Osteoblast (primary cell): ENCODE data around the gene TMPRSS7. TPM values are rescaled to one million over a fixed set of nuclear protein-coding genes. Genes with fewer than 3 reads are reported as not detected.

Experiments
- DNase-seq: peaks from one replicate; pipeline ENCODE4 v3.0.0; 2011; ENCODE audit warnings: low spot score, mixed read lengths; ENCODE audit not compliant: insufficient read length; ENCODE audit errors: missing footprints
- H2AFZ ChIP-seq: 2 replicates; pipeline ENCODE4 v1.6.0; 2011; ENCODE audit warnings: mild to moderate bottlenecking, low read length
- H3K27ac ChIP-seq: 2 replicates; pipeline ENCODE4 v1.5.1; 2011; ENCODE audit warnings: mild to moderate bottlenecking, low read depth, low read length, moderate library complexity
- H3K27me3 ChIP-seq: 2 replicates; pipeline ENCODE4 v1.6.0; 2012; ENCODE audit warnings: mild to moderate bottlenecking, control low read depth, inconsistent platforms, low read length, moderate library complexity; ENCODE audit not compliant: insufficient read depth
- H3K36me3 ChIP-seq: 2 replicates; pipeline ENCODE4 v1.5.1; 2011; ENCODE audit warnings: mild to moderate bottlenecking, low read length, control low read depth, moderate library complexity; ENCODE audit not compliant: insufficient read depth
- H3K4me1 ChIP-seq: 2 replicates; pipeline ENCODE4 v1.5.1; 2011; ENCODE audit warnings: mild to moderate bottlenecking, low read length, control low read depth, moderate library complexity; ENCODE audit not compliant: insufficient read depth
- H3K4me2 ChIP-seq: 2 replicates; pipeline ENCODE4 v1.6.0; 2011; ENCODE audit warnings: mild to moderate bottlenecking, low read length; ENCODE audit not compliant: insufficient read depth
- H3K4me3 ChIP-seq: fragments of 200-600 bp; sonication (generic); 3 replicates; pipeline ENCODE4 v1.5.1; 2012; ENCODE audit warnings: mild to moderate bottlenecking, low read length, inconsistent platforms; ENCODE audit not compliant: insufficient read depth
- H3K79me2 ChIP-seq: 2 replicates; pipeline ENCODE4 v1.6.0; 2012; ENCODE audit warnings: mild to moderate bottlenecking, low read length, control low read depth, inconsistent platforms; ENCODE audit not compliant: insufficient read depth
- H3K9me3 ChIP-seq: 2 replicates; pipeline ENCODE4 v1.5.1; 2011; ENCODE audit warnings: low read depth, low read length, control low read depth
- H4K20me1 ChIP-seq: 2 replicates; pipeline ENCODE4 v1.6.0; 2012; ENCODE audit warnings: mild to moderate bottlenecking, low read length, control low read depth; ENCODE audit not compliant: insufficient read depth
- total RNA-seq: library from RNA; depleted of rRNA; stranded (reverse); fragments of >200 nt; gene quantifications from 2 replicates; pipeline ENCODE4 v1.2.3, GENCODE V29; 2012
- TF ChIP-seq, protein P1 (sequence below): IDR thresholded peaks from 2 replicates; pipeline ENCODE4 v1.5.1; 2011; ENCODE audit warnings: mild to moderate bottlenecking, low read depth, low read length, moderate library complexity; ENCODE audit errors: extremely low read depth

Gene TMPRSS7
- total RNA-seq, 1 donor: not detected

DNA sequence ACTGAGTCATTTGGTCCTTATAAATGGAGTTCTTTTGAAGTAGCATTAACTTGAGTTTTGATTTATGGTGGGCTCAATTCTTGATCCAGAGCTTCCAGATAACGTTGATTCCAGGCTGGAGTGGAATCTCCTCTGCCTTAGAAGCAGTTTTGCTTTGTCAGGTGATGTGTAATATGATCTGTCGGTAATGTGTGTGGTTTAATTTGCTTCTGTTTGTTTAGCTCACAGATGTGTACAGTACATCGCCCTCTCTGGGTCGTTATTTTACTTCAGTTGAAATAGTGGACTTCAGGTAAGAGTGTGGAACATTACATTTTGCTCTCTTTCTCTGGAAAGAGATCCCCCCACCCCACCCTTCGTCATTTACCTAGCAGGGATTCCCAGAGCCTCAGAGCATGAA, 74.8 kb downstream of the TMPRSS7 start:
- Histone ChIP-seq H3K9me3 (no peaks in the 10 kb centered on the region), H2AFZ (no peak overlapping the region), H3K4me2 (no peak overlapping the region), H3K4me3 (no peak overlapping the region), H4K20me1 (no peaks in the 10 kb centered on the region), H3K36me3 (peaks cover 3% of the 10 kb centered on the region), H3K27ac (no peak overlapping the region), H3K79me2 (no peaks in the 10 kb centered on the region), H3K4me1 (no peaks in the 10 kb centered on the region), H3K27me3 (no peaks in the 10 kb centered on the region)
- no peak for DNase-seq
- TF ChIP-seq, protein P1, sequence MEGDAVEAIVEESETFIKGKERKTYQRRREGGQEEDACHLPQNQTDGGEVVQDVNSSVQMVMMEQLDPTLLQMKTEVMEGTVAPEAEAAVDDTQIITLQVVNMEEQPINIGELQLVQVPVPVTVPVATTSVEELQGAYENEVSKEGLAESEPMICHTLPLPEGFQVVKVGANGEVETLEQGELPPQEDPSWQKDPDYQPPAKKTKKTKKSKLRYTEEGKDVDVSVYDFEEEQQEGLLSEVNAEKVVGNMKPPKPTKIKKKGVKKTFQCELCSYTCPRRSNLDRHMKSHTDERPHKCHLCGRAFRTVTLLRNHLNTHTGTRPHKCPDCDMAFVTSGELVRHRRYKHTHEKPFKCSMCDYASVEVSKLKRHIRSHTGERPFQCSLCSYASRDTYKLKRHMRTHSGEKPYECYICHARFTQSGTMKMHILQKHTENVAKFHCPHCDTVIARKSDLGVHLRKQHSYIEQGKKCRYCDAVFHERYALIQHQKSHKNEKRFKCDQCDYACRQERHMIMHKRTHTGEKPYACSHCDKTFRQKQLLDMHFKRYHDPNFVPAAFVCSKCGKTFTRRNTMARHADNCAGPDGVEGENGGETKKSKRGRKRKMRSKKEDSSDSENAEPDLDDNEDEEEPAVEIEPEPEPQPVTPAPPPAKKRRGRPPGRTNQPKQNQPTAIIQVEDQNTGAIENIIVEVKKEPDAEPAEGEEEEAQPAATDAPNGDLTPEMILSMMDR: no peak

DNA sequence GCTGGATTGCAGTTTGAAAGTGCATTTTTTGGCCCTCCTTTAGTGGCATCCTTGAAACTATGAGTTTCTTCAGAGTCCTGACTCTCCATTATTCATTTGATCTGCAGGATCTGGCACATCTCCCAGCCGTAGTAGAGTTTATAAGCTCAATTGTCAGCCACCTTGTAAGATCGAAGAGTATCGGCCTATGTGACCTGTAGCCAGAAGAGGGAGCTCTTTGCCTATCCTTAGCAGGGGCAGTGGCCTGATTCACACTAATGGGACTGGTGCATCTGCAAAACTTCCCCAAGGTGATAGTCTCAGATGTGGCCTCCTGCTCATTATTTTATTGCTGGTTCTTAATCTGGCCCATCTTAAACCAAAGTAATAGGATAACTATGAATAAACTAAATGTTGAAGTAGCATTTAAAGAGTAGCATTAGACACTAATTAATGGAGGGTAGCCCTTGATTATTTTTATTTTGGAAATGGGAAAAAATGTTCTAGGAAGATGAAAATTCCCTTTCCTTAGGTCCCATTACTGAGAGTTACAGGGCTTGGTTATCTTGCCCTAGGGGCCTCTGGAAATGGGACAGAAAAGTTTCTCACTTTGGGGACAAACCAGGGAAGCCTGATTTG, 77.4 kb downstream of the TMPRSS7 start:
- DNase-seq: peak; percentile 81
- no peaks in the 10 kb centered on the region for H4K20me1 ChIP-seq

DNA sequence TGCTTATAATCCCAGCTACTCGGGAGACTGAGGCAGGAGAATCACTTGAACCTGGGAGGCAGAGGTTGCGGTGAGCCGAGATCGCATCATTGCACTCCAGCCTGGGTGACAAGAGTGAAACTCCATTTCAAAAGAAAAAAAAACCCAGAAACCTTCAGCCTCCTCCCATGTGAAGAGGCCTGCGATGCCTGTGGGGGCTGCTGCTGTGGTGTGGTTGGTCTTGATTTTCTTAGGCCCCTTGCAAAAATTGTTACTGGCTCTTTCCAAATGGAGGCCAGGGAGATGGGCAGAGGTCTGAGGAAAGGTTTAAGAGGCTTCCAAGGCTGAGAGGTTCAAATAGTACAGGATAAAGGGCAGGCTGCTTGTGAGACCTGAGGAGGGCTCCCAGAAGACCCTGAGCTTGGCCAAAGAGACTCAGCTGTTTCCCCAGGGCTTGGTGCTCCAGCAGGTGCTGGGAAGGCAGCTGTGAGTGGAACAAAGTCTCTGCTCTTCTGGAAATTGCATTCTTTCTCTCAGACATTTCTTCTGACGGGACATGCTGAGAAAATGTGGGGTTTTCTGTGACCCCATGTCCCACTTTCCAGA, 80.1 kb downstream of the TMPRSS7 start:
- Histone ChIP-seq H3K4me1 (no peaks in the 10 kb centered on the region), H3K36me3 (peaks cover 3% of the 10 kb centered on the region), H4K20me1 (no peaks in the 10 kb centered on the region), H3K4me3 (no peak overlapping the region), H3K79me2 (no peaks in the 10 kb centered on the region), H3K4me2 (no peak overlapping the region), H3K9me3 (no peaks in the 10 kb centered on the region), H2AFZ (no peak overlapping the region), H3K27ac (no peak overlapping the region), H3K27me3 (no peaks in the 10 kb centered on the region)
- TF ChIP-seq, protein P1: no peak
- DNase-seq: no peak

More for the DNA sequence above, 77.4 kb downstream of the TMPRSS7 start:
- Histone ChIP-seq H3K36me3 (peaks cover 3% of the 10 kb centered on the region), H3K27me3 (no peaks in the 10 kb centered on the region), H3K27ac (no peak overlapping the region), H3K9me3 (no peaks in the 10 kb centered on the region), H3K4me1 (no peaks in the 10 kb centered on the region), H2AFZ (no peak overlapping the region), H3K4me3 (no peak overlapping the region), H3K4me2 (no peak overlapping the region), H3K79me2 (no peaks in the 10 kb centered on the region)
- TF ChIP-seq, protein P1: peak; percentile 83

DNA sequence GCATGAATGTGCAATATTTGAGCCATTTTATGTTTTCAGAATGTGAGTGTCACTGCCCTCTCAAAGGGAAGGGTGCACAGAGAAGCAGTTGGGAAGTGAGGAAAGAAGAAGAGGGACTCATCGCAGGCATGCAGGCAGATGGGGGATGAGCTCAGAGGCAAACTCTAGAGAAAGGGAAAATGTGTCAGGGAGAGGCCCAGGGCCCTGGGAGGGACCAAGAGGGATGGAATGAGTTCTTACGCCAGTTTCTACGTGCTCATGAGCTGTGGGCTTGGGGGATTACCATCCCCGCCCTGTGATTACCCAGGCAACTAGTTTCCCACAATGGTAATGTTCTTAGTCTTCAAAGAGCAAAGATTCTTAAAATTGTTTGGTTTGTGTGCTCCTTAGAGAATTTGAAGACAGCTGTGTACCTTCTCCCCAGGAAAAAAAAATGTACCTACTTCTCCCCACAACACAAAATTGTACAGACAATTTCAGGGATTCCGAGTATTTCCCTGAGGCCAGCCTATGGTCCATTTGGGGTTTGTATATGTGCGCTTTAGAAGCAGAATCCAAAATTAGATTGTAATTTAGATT, 80.7 kb downstream of the TMPRSS7 start:
- Histone ChIP-seq H3K4me2 (no peak overlapping the region), H3K4me3 (no peak overlapping the region), H3K4me1 (no peaks in the 10 kb centered on the region), H3K79me2 (no peaks in the 10 kb centered on the region), H3K27ac (no peak overlapping the region), H2AFZ (no peak overlapping the region), H3K36me3 (peaks cover 3% of the 10 kb centered on the region), H3K9me3 (no peaks in the 10 kb centered on the region), H3K27me3 (no peaks in the 10 kb centered on the region), H4K20me1 (no peaks in the 10 kb centered on the region)
- TF ChIP-seq, protein P1: no peak
- DNase-seq: no peak
